HepG2 (cell line): ENCODE results near the gene GTF2H4. TPM values are rescaled to one million over a fixed set of nuclear protein-coding genes. Genes with fewer than 3 reads are reported as not detected.

ENCODE experiments used
- AKAP8 ChIP-seq: sonication (generic); formaldehyde crosslinking; IDR thresholded peaks from 2 replicates; pipeline ENCODE4 v1.5.1; 2020; ENCODE audit warnings: mild to moderate bottlenecking, missing genetic modification reagents
- ARNT ChIP-seq: fragments of 450-650 bp; IDR thresholded peaks from 2 replicates; pipeline ENCODE4 v1.6.1; 2017
- BORCS8-MEF2B ChIP-seq: sonication (generic); formaldehyde crosslinking; IDR thresholded peaks from 2 replicates; pipeline ENCODE4 v1.8.0; 2022; ENCODE audit warnings: mild to moderate bottlenecking, missing genetic modification reagents
- CC2D1A ChIP-seq: sonication (generic); formaldehyde crosslinking; IDR thresholded peaks from 2 replicates; pipeline ENCODE4 v1.8.1; 2023; ENCODE audit warnings: mild to moderate bottlenecking, missing genetic modification reagents
- GTF2F1 ChIP-seq: fragments of 150-350 bp; IDR thresholded peaks from 2 replicates; pipeline ENCODE4 v1.6.1; 2014; ENCODE audit warnings: low read length
- HES4 ChIP-seq: sonication (generic); formaldehyde crosslinking; IDR thresholded peaks from 2 replicates; pipeline ENCODE4 v1.9.0; 2021; ENCODE audit warnings: mild to moderate bottlenecking, missing genetic modification reagents, borderline replicate concordance
- HMG20A ChIP-seq: IDR thresholded peaks from 2 replicates; pipeline ENCODE4 v1.6.1; 2016; ENCODE audit warnings: borderline replicate concordance
- HOXA3 ChIP-seq: sonication (generic); formaldehyde crosslinking; IDR thresholded peaks from 2 replicates; pipeline ENCODE4 v1.5.0; 2020; ENCODE audit warnings: missing genetic modification reagents
- IRF2 ChIP-seq: IDR thresholded peaks from 2 replicates; pipeline ENCODE4 v1.6.1; 2018; ENCODE audit warnings: missing genetic modification reagents, missing compliant biosample characterization
- MAF1 ChIP-seq: sonication (generic); formaldehyde crosslinking; IDR thresholded peaks from 2 replicates; pipeline ENCODE4 v1.5.0; 2020; ENCODE audit warnings: missing genetic modification reagents, borderline replicate concordance
- MED8 ChIP-seq: sonication (generic); formaldehyde crosslinking; IDR thresholded peaks from 2 replicates; pipeline ENCODE4 v1.8.1; 2023; ENCODE audit warnings: mild to moderate bottlenecking, missing genetic modification reagents; ENCODE audit not compliant: insufficient replicate concordance
- NFIC ChIP-seq: IDR thresholded peaks from 2 replicates; pipeline ENCODE4 v1.6.1; 2012; ENCODE audit warnings: mild to moderate bottlenecking, low read length, inconsistent platforms
- NR2F1 ChIP-seq, 2 experiments: fragments of 450-650 bp in 1 of 2; formaldehyde crosslinking in 1 of 2; IDR thresholded peaks; 2 replicates each; pipeline versions ENCODE4 v1.5.0 to v1.6.1; 2016 to 2020; ENCODE audit warnings: mild to moderate bottlenecking in 1 of 2, missing compliant biosample characterization in 1 of 2, missing genetic modification reagents in 1 of 2, moderate library complexity in 1 of 2
- SNAPC2 ChIP-seq: sonication (generic); formaldehyde crosslinking; IDR thresholded peaks from 2 replicates; pipeline ENCODE4 v1.8.1; 2022; ENCODE audit warnings: mild to moderate bottlenecking, missing genetic modification reagents
- YEATS2 ChIP-seq: sonication (generic); formaldehyde crosslinking; IDR thresholded peaks from 2 replicates; pipeline ENCODE4 v1.4.0; 2020; ENCODE audit warnings: missing genetic modification reagents, borderline replicate concordance
- ZFP90 ChIP-seq: sonication (generic); formaldehyde crosslinking; IDR thresholded peaks from 2 replicates; pipeline ENCODE4 v1.8.0; 2022; ENCODE audit warnings: missing genetic modification reagents, mild to moderate bottlenecking, inconsistent platforms, borderline replicate concordance
- ZNF737 ChIP-seq: sonication (generic); formaldehyde crosslinking; IDR thresholded peaks from 2 replicates; pipeline ENCODE4 v1.5.0; 2020; ENCODE audit warnings: missing genetic modification reagents, mild to moderate bottlenecking, borderline replicate concordance
- ZNF790 ChIP-seq: sonication (generic); formaldehyde crosslinking; IDR thresholded peaks from 2 replicates; pipeline ENCODE4 v1.8.0; 2022; ENCODE audit warnings: missing genetic modification reagents, mild to moderate bottlenecking, borderline replicate concordance
- polyA plus RNA-seq, 8 experiments: library from polyadenylated mRNA; depleted of rRNA in 3 of 8; stranded (reverse) in 7 of 8; unstranded in 1 of 8; fragments of >200 nt; fragmentation: Illumina TruSeq in 4 of 8; extraction: Trizol in 4 of 8; gene quantifications; 2 replicates each; pipeline versions ENCODE4 v1.2.1 to v1.2.3, GENCODE V29; 2011 to 2016; ENCODE audit warnings: low read depth in 4 of 8, missing spikeins in 1 of 8, mixed read lengths in 1 of 8; ENCODE audit not compliant: insufficient read depth in 1 of 8
- total RNA-seq, 5 experiments: library from RNA; depleted of rRNA; stranded (reverse); fragments of >200 nt; fragmentation: Illumina TruSeq; extraction: Trizol; gene quantifications; 2 replicates each; pipeline ENCODE4 v1.2.3, GENCODE V29; 2016; ENCODE audit warnings: low read depth in 1 of 5
- TF ChIP-seq, protein P1 (sequence below): sonication (generic); formaldehyde crosslinking; IDR thresholded peaks from 2 replicates; pipeline ENCODE4 v1.4.0; 2020; ENCODE audit warnings: missing genetic modification reagents, borderline replicate concordance
- TF ChIP-seq, protein P2 (sequence below): sonication (generic); formaldehyde crosslinking; IDR thresholded peaks from 2 replicates; pipeline ENCODE4 v1.4.0; 2020; ENCODE audit warnings: missing genetic modification reagents, borderline replicate concordance
- TF ChIP-seq, protein P3 (sequence below): sonication (generic); formaldehyde crosslinking; IDR thresholded peaks from 2 replicates; pipeline ENCODE4 v1.4.0; 2020; ENCODE audit warnings: low read depth, mild to moderate bottlenecking, missing genetic modification reagents

The GTF2H4 gene
- total and polyA plus RNA-seq, 2 of the 13 experiments (the other 11 are each of a cell fraction or from before 2014, with no cell fraction given) = 15.9 to 49.3 TPM

DNA sequence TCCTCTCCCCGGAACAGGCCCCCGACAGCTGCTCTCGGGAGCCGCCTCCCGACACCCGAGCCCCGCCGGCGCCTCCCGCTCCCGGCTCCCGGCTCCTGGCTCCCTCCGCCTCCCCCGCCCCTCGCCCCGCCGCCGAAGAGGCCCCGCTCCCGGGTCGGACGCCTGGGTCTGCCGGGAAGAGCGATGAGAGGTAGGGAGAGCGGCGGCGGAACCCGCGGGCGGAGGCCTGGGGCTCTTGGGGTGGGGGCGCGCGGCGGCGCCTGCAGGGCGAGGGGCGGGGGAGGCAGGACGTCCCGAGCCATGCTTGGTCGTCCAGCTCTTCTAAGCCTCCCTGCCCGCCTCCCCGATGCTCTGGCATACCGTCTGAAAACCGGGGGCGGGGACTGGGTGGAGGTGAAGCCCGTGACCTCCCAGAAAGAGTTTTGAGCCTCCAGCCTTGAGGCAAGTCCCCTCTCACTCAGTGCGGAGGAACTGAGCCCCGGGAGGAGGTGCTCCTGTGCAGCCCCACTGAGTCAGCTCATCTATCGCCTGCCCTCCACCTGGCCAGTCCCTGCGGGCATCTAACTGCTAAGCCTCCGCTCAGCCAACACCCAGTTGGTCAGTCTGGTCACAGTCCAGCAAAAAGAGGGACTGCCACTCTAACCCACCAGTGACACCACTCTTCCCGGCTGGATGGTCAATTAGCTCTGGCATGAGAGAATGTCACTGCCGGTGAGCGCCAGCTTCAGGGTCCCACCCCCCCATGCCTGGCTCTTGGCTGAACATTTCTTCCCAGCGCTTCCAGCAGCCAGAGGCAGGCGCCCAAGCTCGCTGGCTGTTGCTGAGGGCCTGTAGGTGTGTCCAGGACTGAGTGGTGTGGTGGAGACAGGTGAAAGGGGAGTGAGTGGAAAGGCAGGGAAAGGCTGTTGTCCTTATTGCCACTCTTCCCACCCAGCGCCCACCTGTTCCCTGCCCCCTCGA is 23.2 kb upstream of the GTF2H4 start (continued):
- TF ChIP-seq HMG20A (CRISPR knock-in tag) (no peak), BORCS8-MEF2B (CRISPR knock-in tag) (no peak), HOXA3 (no peak; the same call in 1 of the 2 replicates), NR2F1 (CRISPR knock-in tag; IDR thresholded peaks at IDR 0.05) (no peak), YEATS2 (CRISPR knock-in tag) (peak; percentile 10; the same call in 1 of the 2 replicates), ZFP90 (CRISPR knock-in tag) (0 out of 2 replicates have a peak, but pooled peaks have one; percentile 48), HES4 (CRISPR knock-in tag) (0 out of 2 replicates have a peak, but pooled peaks have one; percentile 10), ARNT (no peak), MAF1 (CRISPR knock-in tag) (no peak), IRF2 (CRISPR knock-in tag) (no peak), ZNF790 (CRISPR knock-in tag) (no peak), GTF2F1 (no peak), CC2D1A (no peak), MED8 (CRISPR knock-in tag) (no peak), SNAPC2 (CRISPR knock-in tag) (no peak), NFIC (no peak), AKAP8 (CRISPR knock-in tag) (no peak), ZNF737 (CRISPR knock-in tag) (0 out of 2 replicates have a peak, but pooled peaks have one; percentile 28)
- TF ChIP-seq, protein P1, sequence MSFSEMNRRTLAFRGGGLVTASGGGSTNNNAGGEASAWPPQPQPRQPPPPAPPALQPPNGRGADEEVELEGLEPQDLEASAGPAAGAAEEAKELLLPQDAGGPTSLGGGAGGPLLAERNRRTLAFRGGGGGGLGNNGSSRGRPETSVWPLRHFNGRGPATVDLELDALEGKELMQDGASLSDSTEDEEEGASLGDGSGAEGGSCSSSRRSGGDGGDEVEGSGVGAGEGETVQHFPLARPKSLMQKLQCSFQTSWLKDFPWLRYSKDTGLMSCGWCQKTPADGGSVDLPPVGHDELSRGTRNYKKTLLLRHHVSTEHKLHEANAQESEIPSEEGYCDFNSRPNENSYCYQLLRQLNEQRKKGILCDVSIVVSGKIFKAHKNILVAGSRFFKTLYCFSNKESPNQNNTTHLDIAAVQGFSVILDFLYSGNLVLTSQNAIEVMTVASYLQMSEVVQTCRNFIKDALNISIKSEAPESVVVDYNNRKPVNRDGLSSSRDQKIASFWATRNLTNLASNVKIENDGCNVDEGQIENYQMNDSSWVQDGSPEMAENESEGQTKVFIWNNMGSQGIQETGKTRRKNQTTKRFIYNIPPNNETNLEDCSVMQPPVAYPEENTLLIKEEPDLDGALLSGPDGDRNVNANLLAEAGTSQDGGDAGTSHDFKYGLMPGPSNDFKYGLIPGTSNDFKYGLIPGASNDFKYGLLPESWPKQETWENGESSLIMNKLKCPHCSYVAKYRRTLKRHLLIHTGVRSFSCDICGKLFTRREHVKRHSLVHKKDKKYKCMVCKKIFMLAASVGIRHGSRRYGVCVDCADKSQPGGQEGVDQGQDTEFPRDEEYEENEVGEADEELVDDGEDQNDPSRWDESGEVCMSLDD (CRISPR knock-in tag) = no peak
- TF ChIP-seq, protein P2, sequence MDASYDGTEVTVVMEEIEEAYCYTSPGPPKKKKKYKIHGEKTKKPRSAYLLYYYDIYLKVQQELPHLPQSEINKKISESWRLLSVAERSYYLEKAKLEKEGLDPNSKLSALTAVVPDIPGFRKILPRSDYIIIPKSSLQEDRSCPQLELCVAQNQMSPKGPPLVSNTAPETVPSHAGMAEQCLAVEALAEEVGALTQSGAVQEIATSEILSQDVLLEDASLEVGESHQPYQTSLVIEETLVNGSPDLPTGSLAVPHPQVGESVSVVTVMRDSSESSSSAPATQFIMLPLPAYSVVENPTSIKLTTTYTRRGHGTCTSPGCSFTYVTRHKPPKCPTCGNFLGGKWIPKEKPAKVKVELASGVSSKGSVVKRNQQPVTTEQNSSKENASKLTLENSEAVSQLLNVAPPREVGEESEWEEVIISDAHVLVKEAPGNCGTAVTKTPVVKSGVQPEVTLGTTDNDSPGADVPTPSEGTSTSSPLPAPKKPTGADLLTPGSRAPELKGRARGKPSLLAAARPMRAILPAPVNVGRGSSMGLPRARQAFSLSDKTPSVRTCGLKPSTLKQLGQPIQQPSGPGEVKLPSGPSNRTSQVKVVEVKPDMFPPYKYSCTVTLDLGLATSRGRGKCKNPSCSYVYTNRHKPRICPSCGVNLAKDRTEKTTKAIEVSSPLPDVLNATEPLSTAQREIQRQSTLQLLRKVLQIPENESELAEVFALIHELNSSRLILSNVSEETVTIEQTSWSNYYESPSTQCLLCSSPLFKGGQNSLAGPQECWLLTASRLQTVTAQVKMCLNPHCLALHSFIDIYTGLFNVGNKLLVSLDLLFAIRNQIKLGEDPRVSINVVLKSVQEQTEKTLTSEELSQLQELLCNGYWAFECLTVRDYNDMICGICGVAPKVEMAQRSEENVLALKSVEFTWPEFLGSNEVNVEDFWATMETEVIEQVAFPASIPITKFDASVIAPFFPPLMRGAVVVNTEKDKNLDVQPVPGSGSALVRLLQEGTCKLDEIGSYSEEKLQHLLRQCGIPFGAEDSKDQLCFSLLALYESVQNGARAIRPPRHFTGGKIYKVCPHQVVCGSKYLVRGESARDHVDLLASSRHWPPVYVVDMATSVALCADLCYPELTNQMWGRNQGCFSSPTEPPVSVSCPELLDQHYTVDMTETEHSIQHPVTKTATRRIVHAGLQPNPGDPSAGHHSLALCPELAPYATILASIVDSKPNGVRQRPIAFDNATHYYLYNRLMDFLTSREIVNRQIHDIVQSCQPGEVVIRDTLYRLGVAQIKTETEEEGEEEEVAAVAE (CRISPR knock-in tag) = no peak
- TF ChIP-seq, protein P3, sequence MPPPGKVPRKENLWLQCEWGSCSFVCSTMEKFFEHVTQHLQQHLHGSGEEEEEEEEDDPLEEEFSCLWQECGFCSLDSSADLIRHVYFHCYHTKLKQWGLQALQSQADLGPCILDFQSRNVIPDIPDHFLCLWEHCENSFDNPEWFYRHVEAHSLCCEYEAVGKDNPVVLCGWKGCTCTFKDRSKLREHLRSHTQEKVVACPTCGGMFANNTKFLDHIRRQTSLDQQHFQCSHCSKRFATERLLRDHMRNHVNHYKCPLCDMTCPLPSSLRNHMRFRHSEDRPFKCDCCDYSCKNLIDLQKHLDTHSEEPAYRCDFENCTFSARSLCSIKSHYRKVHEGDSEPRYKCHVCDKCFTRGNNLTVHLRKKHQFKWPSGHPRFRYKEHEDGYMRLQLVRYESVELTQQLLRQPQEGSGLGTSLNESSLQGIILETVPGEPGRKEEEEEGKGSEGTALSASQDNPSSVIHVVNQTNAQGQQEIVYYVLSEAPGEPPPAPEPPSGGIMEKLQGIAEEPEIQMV (CRISPR knock-in tag) = no peak; the same call in 1 of the 2 replicates
